ENCODE measurements around the gene ATG9A. TPM values are rescaled to one million over a fixed set of nuclear protein-coding genes. Genes with fewer than 3 reads are reported as not detected.
A peak's percentile ranks its signal among the peaks of the same experiment; 100 is the strongest.

The ATG9A gene
- total RNA-seq, 4 donors from 2014 or later: 23.4 to 40.0 (median 30.5) TPM

GRCh38 chr2:219207884-219208740 is 21.3 kb downstream of the ATG9A start:
- Histone ChIP-seq H3K27ac (peak overlapping the region in 3 of 4 donors; percentile 97 to 99 (median 99)), H3K27me3 (no peaks in the 10 kb centered on the region), H3K4me1 (peaks cover 0 to 23% (median 12%) of the 10 kb centered on the region in 4 donors), H3K9me3 (no peaks in the 10 kb centered on the region), H3K36me3 (peaks cover 0 to 51% (median 13%) of the 10 kb centered on the region in 3 donors), H3K4me3 (peak overlapping the region in 2 of 4 donors; percentile 73 to 82)
- TF ChIP-seq CTCF (IDR thresholded peaks at IDR 0.05) (no peak), POLR2A (IDR thresholded peaks at IDR 0.05) (no peak), EP300 (IDR thresholded peaks at IDR 0.05) (no peak)
- WGBS, 2 donors: 70 to 76% methylated on average over 17 of the region's 17 CpGs
- no peak for DNase-seq (ENCODE audit: low spot score in 2 of 2)

- Histone ChIP-seq H3K4me3 (peak overlapping the region; percentile 68 to 82 (median 76)), H3K27ac (peak overlapping the region; percentile 97 to 99 (median 98)), H3K9me3 (no peaks in the 10 kb centered on the region), H3K36me3 (peaks cover 0 to 43% (median 9%) of the 10 kb centered on the region in 3 donors), H3K4me1 (peaks cover 0 to 23% (median 12%) of the 10 kb centered on the region in 4 donors), H3K27me3 (no peaks in the 10 kb centered on the region)
- TF ChIP-seq EP300 (IDR thresholded peaks at IDR 0.05): no peak
- no peak for TF ChIP-seq CTCF (IDR thresholded peaks at IDR 0.05)
- TF ChIP-seq POLR2A (IDR thresholded peaks at IDR 0.05): no peak
- peak in 1 of 2 donors; percentile 78 for DNase-seq (ENCODE audit: low spot score in 2 of 2)
- WGBS, 2 donors: 15 to 18% methylated on average over 19 to 22 of the region's 22 CpGs
Observed at GRCh38 chr2:219207134-219207883, 22.1 kb downstream of the ATG9A start.

GRCh38 chr2:219206328-219207133 is 22.9 kb downstream of the ATG9A start, which contains the start of gene ZFAND2B:
TSS of gene ZFAND2B (plus strand) at chr2:219206782. CDS start at chr2:219206988, 206 bp downstream.
- Histone ChIP-seq H3K9me3 (no peaks in the 10 kb centered on the region), H3K27ac (peak within 1 kb of the TSS; percentile 97 to 99 (median 98)), H3K4me3 (peak within 1 kb of the TSS; percentile 68 to 82 (median 76)), H3K4me1 (peaks cover 0 to 23% (median 12%) of the 10 kb centered on the region in 4 donors), H3K27me3 (no peaks in the 10 kb centered on the region), H3K36me3 (peaks cover 0 to 37% (median 9%) of the 10 kb centered on the region in 3 donors)
- 1 to 2% methylated on average over 25 to 40 of the region's 76 CpGs for WGBS, 2 donors
- peak; percentile 90 to 93 for DNase-seq (ENCODE audit: low spot score in 2 of 2)
- TF ChIP-seq CTCF (IDR thresholded peaks at IDR 0.05) (peak in 2 of 5 experiments; percentile 65 to 68), EP300 (IDR thresholded peaks at IDR 0.05) (peak in 1 of 2 donors; percentile 99), POLR2A (IDR thresholded peaks at IDR 0.05) (peak; percentile 95 to 99)

GRCh38 chr2:219205981-219206327 is 23.5 kb downstream of the ATG9A start:
- Histone ChIP-seq H3K27me3 (no peaks in the 10 kb centered on the region), H3K9me3 (no peaks in the 10 kb centered on the region), H3K4me1 (peaks cover 0 to 23% (median 12%) of the 10 kb centered on the region in 4 donors), H3K36me3 (peaks cover 0 to 31% (median 9%) of the 10 kb centered on the region in 3 donors), H3K4me3 (peak overlapping the region; percentile 68 to 82 (median 76)), H3K27ac (peak overlapping the region; percentile 97 to 99 (median 98))
- no peak for TF ChIP-seq EP300 (IDR thresholded peaks at IDR 0.05)
- DNase-seq (ENCODE audit: low spot score in 2 of 2): no peak
- WGBS, 2 donors: 18 to 28% methylated on average over 7 of the region's 7 CpGs

- no peak for DNase-seq (ENCODE audit: low spot score in 2 of 2)
- H3K27ac ChIP-seq: no peak overlapping the region
- H3K27me3 ChIP-seq: no peaks in the 10 kb centered on the region
- 82 to 85% methylated on average over 5 of the region's 5 CpGs for WGBS, 2 donors
- H3K9me3 ChIP-seq: no peaks in the 10 kb centered on the region
- peaks cover 0 to 27% (median 12%) of the 10 kb centered on the region in 4 donors for H3K4me1 ChIP-seq
- peaks cover 0 to 23% (median 9%) of the 10 kb centered on the region in 3 donors for H3K36me3 ChIP-seq
- TF ChIP-seq CTCF (IDR thresholded peaks at IDR 0.05): no peak
- TF ChIP-seq EP300 (IDR thresholded peaks at IDR 0.05): no peak
- no peak for TF ChIP-seq POLR2A (IDR thresholded peaks at IDR 0.05)
- H3K4me3 ChIP-seq: no peak overlapping the region
Observed at GRCh38 chr2:219205165-219205538, 24.3 kb downstream of the ATG9A start.
